ENCODE data around the gene DHCR24. TPM values are rescaled to one million over a fixed set of nuclear protein-coding genes. Genes with fewer than 3 reads are reported as not detected.

The DHCR24 gene
- total and polyA plus RNA-seq, 2 donors (not counting 1 experiment from before 2014, with no cell fraction given): 5.2 to 13.3 TPM

GRCh38 chr1:54834007-54834541 lies 52.9 kb downstream of the DHCR24 start:
- Histone ChIP-seq H4K20me1 (ENCODE audit: control insufficient read depth, insufficient read depth, low read length, poor library complexity, severe bottlenecking) (no peaks in the 10 kb centered on the region), H3K4me2 (replicated peaks; ENCODE audit: low read depth, low read length, poor library complexity, severe bottlenecking) (no peak overlapping the region), H2AFZ (ENCODE audit: insufficient read depth, low read depth, low read length, poor library complexity, severe bottlenecking) (no peak overlapping the region), H3K4me3 (ENCODE audit: control extremely low read depth in 1 of 5, extremely low read depth in 1 of 5, insufficient read depth in 1 of 5, low read depth in 2 of 5, low read length in 4 of 5) (no peak overlapping the region), H3K4me1 (ENCODE audit: control insufficient read depth in 2 of 2, insufficient read depth in 2 of 2, low read length in 2 of 2) (no peaks in the 10 kb centered on the region), H3K9ac (ENCODE audit: low read length) (no peak overlapping the region), H3K79me2 (ENCODE audit: control insufficient read depth, insufficient read depth, low read length) (no peaks in the 10 kb centered on the region), H3K27me3 (replicated peaks in 1 of 4; ENCODE audit: control extremely low read depth in 1 of 4, control insufficient read depth in 3 of 4, insufficient read depth in 4 of 4, low read length in 3 of 4) (peaks cover 0 to 10% (median 0%) of the 10 kb centered on the region in 4 experiments), H3K36me3 (replicated peaks in 1 of 2; ENCODE audit: control extremely low read depth in 1 of 2, control insufficient read depth in 1 of 2, extremely low read depth in 1 of 2, insufficient read depth in 2 of 2, low read length in 1 of 2) (no peaks in the 10 kb centered on the region), H3K9me3 (ENCODE audit: control extremely low read depth in 1 of 3, control insufficient read depth in 2 of 3, insufficient read depth in 1 of 3, low read length in 2 of 3) (peaks cover 0 to 9% (median 0%) of the 10 kb centered on the region in 3 donors), H3K27ac (ENCODE audit: low read length in 2 of 2) (no peak overlapping the region)
- peaks cover 2% of the 10 kb centered on the region for H3K9me3 Mint-ChIP-seq (ENCODE audit: insufficient read depth)
- POLR2A ChIA-PET: no interaction called here
- CTCF ChIA-PET: no interaction called here
- H3K27ac Mint-ChIP-seq: no peak overlapping the region
- peaks cover 13% of the 10 kb centered on the region for H3K27me3 Mint-ChIP-seq
- no CpG with 5 or more reads among the region's 1 CpG for WGBS (ENCODE audit: insufficient coverage)
- no peak for DNase-seq
- H3K4me1 Mint-ChIP-seq: no peaks in the 10 kb centered on the region
- intact Hi-C loops (cut with micrococcal nuclease): no loop called here
- TF ChIP-seq EZH2 (IDR thresholded peaks at IDR 0.05; ENCODE audit: borderline replicate concordance, insufficient read depth, low read depth, low read length, poor library complexity, severe bottlenecking) (no peak), CTCF (IDR thresholded peaks at IDR 0.05) (no peak)
- ATAC-seq (ENCODE audit: low read depth): no peak
- no peak overlapping the region for H3K4me3 Mint-ChIP-seq

- no peaks in the 10 kb centered on the region for H3K4me1 ChIP-seq (ENCODE audit: control insufficient read depth in 2 of 2, insufficient read depth in 2 of 2, low read length in 2 of 2)
- Mint-ChIP-seq H3K4me3 (no peak overlapping the region), H3K4me1 (no peaks in the 10 kb centered on the region), H3K27me3 (peaks cover 16% of the 10 kb centered on the region), H3K27ac (no peak overlapping the region), H3K9me3 (ENCODE audit: insufficient read depth) (peaks cover 2% of the 10 kb centered on the region)
- no peak for ATAC-seq (ENCODE audit: low read depth)
- intact Hi-C loops (cut with micrococcal nuclease): no loop called here
- no peak for TF ChIP-seq CTCF (IDR thresholded peaks at IDR 0.05)
- no peak for TF ChIP-seq EZH2 (IDR thresholded peaks at IDR 0.05; ENCODE audit: borderline replicate concordance, insufficient read depth, low read depth, low read length, poor library complexity, severe bottlenecking)
- no peak overlapping the region for H3K4me3 ChIP-seq (ENCODE audit: control extremely low read depth in 1 of 5, extremely low read depth in 1 of 5, insufficient read depth in 1 of 5, low read depth in 2 of 5, low read length in 4 of 5)
- H2AFZ ChIP-seq (ENCODE audit: insufficient read depth, low read depth, low read length, poor library complexity, severe bottlenecking): no peak overlapping the region
- peaks cover 0 to 10% (median 0%) of the 10 kb centered on the region in 4 experiments for H3K27me3 ChIP-seq (replicated peaks in 1 of 4; ENCODE audit: control extremely low read depth in 1 of 4, control insufficient read depth in 3 of 4, insufficient read depth in 4 of 4, low read length in 3 of 4)
- no peak overlapping the region for H3K27ac ChIP-seq (ENCODE audit: low read length in 2 of 2)
- H3K9me3 ChIP-seq (ENCODE audit: control extremely low read depth in 1 of 3, control insufficient read depth in 2 of 3, insufficient read depth in 1 of 3, low read length in 2 of 3): peaks cover 0 to 13% (median 0%) of the 10 kb centered on the region in 3 donors
- H3K9ac ChIP-seq (ENCODE audit: low read length): no peak overlapping the region
- POLR2A ChIA-PET: no interaction called here
- CTCF ChIA-PET: interaction anchor here (1.4 kb wide), 1 partner anchor 23 kb away, joined by 3 read pairs; no protein-coding TSS in a partner anchor
- WGBS (ENCODE audit: insufficient coverage): 93% methylated on average over 5 of the region's 9 CpGs
- no peaks in the 10 kb centered on the region for H4K20me1 ChIP-seq (ENCODE audit: control insufficient read depth, insufficient read depth, low read length, poor library complexity, severe bottlenecking)
- DNase-seq: no peak
- no peak overlapping the region for H3K4me2 ChIP-seq (replicated peaks; ENCODE audit: low read depth, low read length, poor library complexity, severe bottlenecking)
- no peaks in the 10 kb centered on the region for H3K79me2 ChIP-seq (ENCODE audit: control insufficient read depth, insufficient read depth, low read length)
- H3K36me3 ChIP-seq (replicated peaks in 1 of 2; ENCODE audit: control extremely low read depth in 1 of 2, control insufficient read depth in 1 of 2, extremely low read depth in 1 of 2, insufficient read depth in 2 of 2, low read length in 1 of 2): no peaks in the 10 kb centered on the region
These were observed 53.9 kb downstream of the DHCR24 start for GRCh38 chr1:54833121-54833520.
